H1 (cell line): Measurements from ENCODE around the gene P3H2. TPM values are rescaled to one million over a fixed set of nuclear protein-coding genes. Genes with fewer than 3 reads are reported as not detected.
A peak's percentile ranks its signal among the peaks of the same experiment; 100 is the strongest.

Experiments
- ASH2L ChIP-seq: fragments of 200-600, 300-600 bp; sonication (generic); IDR thresholded peaks from one replicate; pipeline ENCODE4 v1.7.1; 2017; ENCODE audit warnings: low read length
- EGR1 ChIP-seq: IDR thresholded peaks from 2 replicates; pipeline ENCODE4 v1.6.1; 2011; ENCODE audit warnings: low read depth, low read length, borderline replicate concordance
- POLR2A ChIP-seq, 2 experiments: IDR thresholded peaks; 1 replicate in 1 of 2; 2 replicates in 1 of 2; pipeline ENCODE4 v1.6.1; 2011; ENCODE audit warnings: low read depth in 2 of 2, low read length in 2 of 2, mild to moderate bottlenecking in 2 of 2; ENCODE audit errors: control extremely low read depth in 1 of 2
- TAF1 ChIP-seq: IDR thresholded peaks from 2 replicates; pipeline ENCODE4 v1.6.1; 2011; ENCODE audit warnings: mild to moderate bottlenecking, low read depth, low read length
- polyA plus RNA-seq, 7 experiments: library from polyadenylated mRNA; depleted of rRNA in 3 of 7; stranded (reverse) in 5 of 7; unstranded in 2 of 7; fragments of >200 nt in 5 of 7; fragments of 200-250 nt in 2 of 7; gene quantifications; 1 replicate in 5 of 7; 2 replicates in 1 of 7; 4 replicates in 1 of 7; pipeline versions ENCODE4 v1.2.1 to v1.2.3, GENCODE V29; 2011 to 2013; ENCODE audit warnings: missing spikeins in 2 of 7, mixed read lengths in 2 of 7
- total RNA-seq: library from RNA; stranded (reverse); fragmentation: NEBNext Ultra II Directional; extraction: Animal tissue kit (Norgen Biotek cat#: 25700); gene quantifications from 2 replicates; pipeline ENCODE4 v1.2.1, GENCODE V29; 2021
- TF ChIP-seq, protein P1 (sequence below): fragments of 300-600 bp; sonication (generic); IDR thresholded peaks from 2 replicates; pipeline ENCODE4 v1.7.1; 2012; ENCODE audit warnings: low read length, moderate library complexity, mild to moderate bottlenecking, inconsistent platforms; ENCODE audit not compliant: insufficient replicate concordance
- TF ChIP-seq, protein P2 (sequence below): IDR thresholded peaks from 2 replicates; pipeline ENCODE4 v1.6.1; 2012; ENCODE audit warnings: inconsistent platforms

P3H2 gene
- total and polyA plus RNA-seq, 2 of the 8 experiments (the other 6 are each of a cell fraction or from before 2014, with no cell fraction given): 40.5 to 60.4 TPM

GRCh38 chr3:190012314-190012782 is 108.3 kb downstream of the P3H2 start (continued):
- TF ChIP-seq TAF1: no peak
- TF ChIP-seq, protein P1, sequence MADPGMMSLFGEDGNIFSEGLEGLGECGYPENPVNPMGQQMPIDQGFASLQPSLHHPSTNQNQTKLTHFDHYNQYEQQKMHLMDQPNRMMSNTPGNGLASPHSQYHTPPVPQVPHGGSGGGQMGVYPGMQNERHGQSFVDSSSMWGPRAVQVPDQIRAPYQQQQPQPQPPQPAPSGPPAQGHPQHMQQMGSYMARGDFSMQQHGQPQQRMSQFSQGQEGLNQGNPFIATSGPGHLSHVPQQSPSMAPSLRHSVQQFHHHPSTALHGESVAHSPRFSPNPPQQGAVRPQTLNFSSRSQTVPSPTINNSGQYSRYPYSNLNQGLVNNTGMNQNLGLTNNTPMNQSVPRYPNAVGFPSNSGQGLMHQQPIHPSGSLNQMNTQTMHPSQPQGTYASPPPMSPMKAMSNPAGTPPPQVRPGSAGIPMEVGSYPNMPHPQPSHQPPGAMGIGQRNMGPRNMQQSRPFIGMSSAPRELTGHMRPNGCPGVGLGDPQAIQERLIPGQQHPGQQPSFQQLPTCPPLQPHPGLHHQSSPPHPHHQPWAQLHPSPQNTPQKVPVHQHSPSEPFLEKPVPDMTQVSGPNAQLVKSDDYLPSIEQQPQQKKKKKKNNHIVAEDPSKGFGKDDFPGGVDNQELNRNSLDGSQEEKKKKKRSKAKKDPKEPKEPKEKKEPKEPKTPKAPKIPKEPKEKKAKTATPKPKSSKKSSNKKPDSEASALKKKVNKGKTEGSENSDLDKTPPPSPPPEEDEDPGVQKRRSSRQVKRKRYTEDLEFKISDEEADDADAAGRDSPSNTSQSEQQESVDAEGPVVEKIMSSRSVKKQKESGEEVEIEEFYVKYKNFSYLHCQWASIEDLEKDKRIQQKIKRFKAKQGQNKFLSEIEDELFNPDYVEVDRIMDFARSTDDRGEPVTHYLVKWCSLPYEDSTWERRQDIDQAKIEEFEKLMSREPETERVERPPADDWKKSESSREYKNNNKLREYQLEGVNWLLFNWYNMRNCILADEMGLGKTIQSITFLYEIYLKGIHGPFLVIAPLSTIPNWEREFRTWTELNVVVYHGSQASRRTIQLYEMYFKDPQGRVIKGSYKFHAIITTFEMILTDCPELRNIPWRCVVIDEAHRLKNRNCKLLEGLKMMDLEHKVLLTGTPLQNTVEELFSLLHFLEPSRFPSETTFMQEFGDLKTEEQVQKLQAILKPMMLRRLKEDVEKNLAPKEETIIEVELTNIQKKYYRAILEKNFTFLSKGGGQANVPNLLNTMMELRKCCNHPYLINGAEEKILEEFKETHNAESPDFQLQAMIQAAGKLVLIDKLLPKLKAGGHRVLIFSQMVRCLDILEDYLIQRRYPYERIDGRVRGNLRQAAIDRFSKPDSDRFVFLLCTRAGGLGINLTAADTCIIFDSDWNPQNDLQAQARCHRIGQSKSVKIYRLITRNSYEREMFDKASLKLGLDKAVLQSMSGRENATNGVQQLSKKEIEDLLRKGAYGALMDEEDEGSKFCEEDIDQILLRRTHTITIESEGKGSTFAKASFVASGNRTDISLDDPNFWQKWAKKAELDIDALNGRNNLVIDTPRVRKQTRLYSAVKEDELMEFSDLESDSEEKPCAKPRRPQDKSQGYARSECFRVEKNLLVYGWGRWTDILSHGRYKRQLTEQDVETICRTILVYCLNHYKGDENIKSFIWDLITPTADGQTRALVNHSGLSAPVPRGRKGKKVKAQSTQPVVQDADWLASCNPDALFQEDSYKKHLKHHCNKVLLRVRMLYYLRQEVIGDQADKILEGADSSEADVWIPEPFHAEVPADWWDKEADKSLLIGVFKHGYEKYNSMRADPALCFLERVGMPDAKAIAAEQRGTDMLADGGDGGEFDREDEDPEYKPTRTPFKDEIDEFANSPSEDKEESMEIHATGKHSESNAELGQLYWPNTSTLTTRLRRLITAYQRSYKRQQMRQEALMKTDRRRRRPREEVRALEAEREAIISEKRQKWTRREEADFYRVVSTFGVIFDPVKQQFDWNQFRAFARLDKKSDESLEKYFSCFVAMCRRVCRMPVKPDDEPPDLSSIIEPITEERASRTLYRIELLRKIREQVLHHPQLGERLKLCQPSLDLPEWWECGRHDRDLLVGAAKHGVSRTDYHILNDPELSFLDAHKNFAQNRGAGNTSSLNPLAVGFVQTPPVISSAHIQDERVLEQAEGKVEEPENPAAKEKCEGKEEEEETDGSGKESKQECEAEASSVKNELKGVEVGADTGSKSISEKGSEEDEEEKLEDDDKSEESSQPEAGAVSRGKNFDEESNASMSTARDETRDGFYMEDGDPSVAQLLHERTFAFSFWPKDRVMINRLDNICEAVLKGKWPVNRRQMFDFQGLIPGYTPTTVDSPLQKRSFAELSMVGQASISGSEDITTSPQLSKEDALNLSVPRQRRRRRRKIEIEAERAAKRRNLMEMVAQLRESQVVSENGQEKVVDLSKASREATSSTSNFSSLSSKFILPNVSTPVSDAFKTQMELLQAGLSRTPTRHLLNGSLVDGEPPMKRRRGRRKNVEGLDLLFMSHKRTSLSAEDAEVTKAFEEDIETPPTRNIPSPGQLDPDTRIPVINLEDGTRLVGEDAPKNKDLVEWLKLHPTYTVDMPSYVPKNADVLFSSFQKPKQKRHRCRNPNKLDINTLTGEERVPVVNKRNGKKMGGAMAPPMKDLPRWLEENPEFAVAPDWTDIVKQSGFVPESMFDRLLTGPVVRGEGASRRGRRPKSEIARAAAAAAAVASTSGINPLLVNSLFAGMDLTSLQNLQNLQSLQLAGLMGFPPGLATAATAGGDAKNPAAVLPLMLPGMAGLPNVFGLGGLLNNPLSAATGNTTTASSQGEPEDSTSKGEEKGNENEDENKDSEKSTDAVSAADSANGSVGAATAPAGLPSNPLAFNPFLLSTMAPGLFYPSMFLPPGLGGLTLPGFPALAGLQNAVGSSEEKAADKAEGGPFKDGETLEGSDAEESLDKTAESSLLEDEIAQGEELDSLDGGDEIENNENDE: peak; percentile 32
- no peak for TF ChIP-seq POLR2A (IDR thresholded peaks at IDR 0.05; ENCODE audit: control extremely low read depth in 1 of 2, low read depth in 2 of 2, low read length in 2 of 2)
- no peak for TF ChIP-seq EGR1
- TF ChIP-seq ASH2L: no peak
- TF ChIP-seq, protein P2, sequence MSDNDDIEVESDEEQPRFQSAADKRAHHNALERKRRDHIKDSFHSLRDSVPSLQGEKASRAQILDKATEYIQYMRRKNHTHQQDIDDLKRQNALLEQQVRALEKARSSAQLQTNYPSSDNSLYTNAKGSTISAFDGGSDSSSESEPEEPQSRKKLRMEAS: no peak
- TF ChIP-seq, all 59 proteins: peak for 5
